ENCODE data around the gene MLC1.

Gene MLC1

GRCh38 chr22:50119169-50119767 is 34.0 kb upstream of the MLC1 start:
- TF ChIP-seq ESRRG (CRISPR knock-in tag; IDR thresholded peaks at IDR 0.05) (no peak), OSR1 (CRISPR knock-in tag; IDR thresholded peaks at IDR 0.05) (no peak), CSDC2 (CRISPR knock-in tag; IDR thresholded peaks at IDR 0.05) (no peak), GLIS3 (CRISPR knock-in tag; IDR thresholded peaks at IDR 0.05) (no peak), ZFP30 (CRISPR knock-in tag; IDR thresholded peaks at IDR 0.05) (no peak), CREB5 (CRISPR knock-in tag; IDR thresholded peaks at IDR 0.05; ENCODE audit: low read depth) (no peak), BACH2 (CRISPR knock-in tag; IDR thresholded peaks at IDR 0.05; ENCODE audit: borderline replicate concordance) (no peak), CSRNP3 (CRISPR knock-in tag; IDR thresholded peaks at IDR 0.05) (no peak), RARB (CRISPR knock-in tag; IDR thresholded peaks at IDR 0.05) (no peak), PPARA (CRISPR knock-in tag; IDR thresholded peaks at IDR 0.05; ENCODE audit: borderline replicate concordance) (no peak), POU6F1 (CRISPR knock-in tag; IDR thresholded peaks at IDR 0.05; ENCODE audit: borderline replicate concordance, low read depth) (no peak), ZNF70 (CRISPR knock-in tag; IDR thresholded peaks at IDR 0.05) (no peak), SNAI2 (CRISPR knock-in tag; IDR thresholded peaks at IDR 0.05) (no peak), PATZ1 (CRISPR knock-in tag; IDR thresholded peaks at IDR 0.05; ENCODE audit: borderline replicate concordance) (no peak), TCF4 (CRISPR knock-in tag; IDR thresholded peaks at IDR 0.05; ENCODE audit: borderline replicate concordance) (no peak), ARNTL (CRISPR knock-in tag; IDR thresholded peaks at IDR 0.05; ENCODE audit: borderline replicate concordance, low read depth) (no peak)
- no peak for ATAC-seq

- peak; percentile 60 for ATAC-seq
- TF ChIP-seq ZNF8 (CRISPR knock-in tag; IDR thresholded peaks at IDR 0.05), result no peak; the same call in 1 of the 2 replicates
- TF ChIP-seq BACH2 (CRISPR knock-in tag; IDR thresholded peaks at IDR 0.05; ENCODE audit: borderline replicate concordance), result no peak
- no peak for TF ChIP-seq POU6F1 (CRISPR knock-in tag; IDR thresholded peaks at IDR 0.05; ENCODE audit: borderline replicate concordance, low read depth)
- no peak for TF ChIP-seq ZFP30 (CRISPR knock-in tag; IDR thresholded peaks at IDR 0.05)
- TF ChIP-seq RARB (CRISPR knock-in tag; IDR thresholded peaks at IDR 0.05), result no peak
- TF ChIP-seq ZNF565 (CRISPR knock-in tag; conservative IDR thresholded peaks at IDR 0.05; ENCODE audit: low read depth), result no peak
- no peak for TF ChIP-seq TSHZ2 (CRISPR knock-in tag; IDR thresholded peaks at IDR 0.05)
- TF ChIP-seq SNAI2 (CRISPR knock-in tag; IDR thresholded peaks at IDR 0.05), result peak; percentile 64; the same call in 1 of the 2 replicates
- peak; percentile 50; the same call in 1 of the 2 replicates for TF ChIP-seq CSDC2 (CRISPR knock-in tag; IDR thresholded peaks at IDR 0.05)
- TF ChIP-seq TOX (CRISPR knock-in tag; IDR thresholded peaks at IDR 0.05; ENCODE audit: borderline replicate concordance), result no peak
- TF ChIP-seq TCF4 (CRISPR knock-in tag; IDR thresholded peaks at IDR 0.05; ENCODE audit: borderline replicate concordance), result 0 out of 2 replicates have a peak, but pooled peaks have one; percentile 48
- TF ChIP-seq ZFP3 (CRISPR knock-in tag; IDR thresholded peaks at IDR 0.05), result peak; percentile 69; the same call in 1 of the 2 replicates
- peak; percentile 63 for TF ChIP-seq ISL1 (CRISPR knock-in tag; IDR thresholded peaks at IDR 0.05)
- peak; percentile 92 for TF ChIP-seq CREB5 (CRISPR knock-in tag; IDR thresholded peaks at IDR 0.05; ENCODE audit: low read depth)
- no peak for TF ChIP-seq CSRNP3 (CRISPR knock-in tag; IDR thresholded peaks at IDR 0.05)
- no peak for TF ChIP-seq OSR1 (CRISPR knock-in tag; IDR thresholded peaks at IDR 0.05)
- TF ChIP-seq ARNTL (CRISPR knock-in tag; IDR thresholded peaks at IDR 0.05; ENCODE audit: borderline replicate concordance, low read depth), result no peak
These were observed 33.4 kb upstream of the MLC1 start for GRCh38 chr22:50118557-50119168.

Data from SK-N-SH treated with all-trans-retinoic acid at 6 μM for 48 hours (cell line).